A549 (cell line): ENCODE results near the gene RIMS3. TPM values are rescaled to one million over a fixed set of nuclear protein-coding genes. Genes with fewer than 3 reads are reported as not detected.

Experiments
- ATAC-seq, 2 experiments: fragments of 200-7000 bp in 1 of 2; fragments of >200 bp in 1 of 2; cut with Nextera tagmentation in 1 of 2; cut with Tn5 transposase in 1 of 2; 3 replicates each; pipeline versions ENCODE4 v1.8.0 to v1.9.1; 2018 to 2020; ENCODE audit warnings: mild to moderate bottlenecking in 1 of 2, moderate library complexity in 1 of 2
- CTCF ChIA-PET: fragments of 300-600 bp; sonication (Branson Sonifier 250); formaldehyde crosslinking; extraction: SDS; loops from one replicate; lab custom pipeline; 2021; ENCODE audit warnings: antibody characterized with exemption, inconsistent platforms; lab: Yijun Ruan, JAX
- POLR2A ChIA-PET: fragments of 350-600 bp; formaldehyde crosslinking; extraction: SDS; loops from one replicate; lab custom pipeline; 2021; ENCODE audit warnings: antibody characterized with exemption, inconsistent platforms; lab: Yijun Ruan, JAX
- DNase-seq, 2 experiments: peaks; one replicate each; pipeline versions ENCODE4 v3.0.0 to v3.0.0-alpha.2; 2011 to 2016; ENCODE audit warnings: low read depth in 1 of 2, low spot score in 1 of 2
- FAIRE-seq: peaks from 2 replicates; lab custom pipeline; 2011; peaks lifted over from hg19 to GRCh38; lab: Jason Lieb, UNC
- H3K27ac ChIP-seq, 2 experiments: fragments of >200 bp; sonication (Bioruptor Twin); formaldehyde crosslinking; 3 replicates each; pipeline ENCODE4 v1.5.1; 2016 to 2017
- H3K4me1 ChIP-seq: fragments of >200 bp; sonication (Bioruptor Twin); formaldehyde crosslinking; 3 replicates; pipeline ENCODE4 v1.6.1; 2016
- H3K4me2 ChIP-seq: fragments of >200 bp; sonication (Bioruptor Twin); formaldehyde crosslinking; 3 replicates; pipeline ENCODE4 v1.6.1; 2016
- H3K4me3 ChIP-seq: fragments of >200 bp; sonication (Bioruptor Twin); formaldehyde crosslinking; 3 replicates; pipeline ENCODE4 v1.5.1; 2016
- H3K9me3 ChIP-seq: fragments of >200 bp; sonication (Bioruptor Twin); formaldehyde crosslinking; 3 replicates; pipeline ENCODE4 v1.6.1; 2016
- ATOH8 ChIP-seq: fragments of 250-450 bp; sonication (Bioruptor Pico); IDR thresholded peaks from 2 replicates; pipeline ENCODE4 v1.5.0; 2020; ENCODE audit warnings: low read depth, mild to moderate bottlenecking, moderate library complexity
- CBX8 ChIP-seq: fragments of 200-600 bp; sonication (generic); IDR thresholded peaks from 2 replicates; pipeline ENCODE4 v1.6.1; 2016
- CEBPB ChIP-seq, 2 experiments: fragments of >200 bp in 1 of 2; sonication (Bioruptor Twin) in 1 of 2; formaldehyde crosslinking in 1 of 2; IDR thresholded peaks; 2 replicates each; pipeline ENCODE4 v1.6.1; 2012 to 2016
- CHD4 ChIP-seq: fragments of 200-600 bp; sonication (generic); IDR thresholded peaks from 2 replicates; pipeline ENCODE4 v1.6.1; 2016; ENCODE audit warnings: antibody characterized with exemption, mild to moderate bottlenecking, borderline replicate concordance
- ELK1 ChIP-seq: fragments of 150-350 bp; IDR thresholded peaks from 2 replicates; pipeline ENCODE4 v1.6.1; 2014; ENCODE audit warnings: low read depth, mild to moderate bottlenecking, low read length
- ESRRA ChIP-seq: fragments of 150-350 bp; IDR thresholded peaks from 2 replicates; pipeline ENCODE4 v1.6.1; 2014; ENCODE audit warnings: mild to moderate bottlenecking, low read length, borderline replicate concordance
- FOSL2 ChIP-seq, 2 experiments: fragments of 450-650 bp in 1 of 2; fragments of >200 bp in 1 of 2; sonication (Bioruptor Twin) in 1 of 2; formaldehyde crosslinking; IDR thresholded peaks; 2 replicates each; pipeline versions ENCODE4 v1.5.0 to v1.6.1; 2016 to 2020; ENCODE audit warnings: mild to moderate bottlenecking in 1 of 2, moderate library complexity in 1 of 2
- GATA3 ChIP-seq: IDR thresholded peaks from 2 replicates; pipeline ENCODE4 v1.6.1; 2012; ENCODE audit warnings: borderline replicate concordance
- HMGXB4 ChIP-seq: fragments of 250-450 bp; sonication (Bioruptor Pico); IDR thresholded peaks from 2 replicates; pipeline ENCODE4 v1.5.0; 2021; ENCODE audit warnings: mild to moderate bottlenecking, moderate library complexity, borderline replicate concordance
- JUNB ChIP-seq: fragments of >200 bp; sonication (Bioruptor Twin); formaldehyde crosslinking; IDR thresholded peaks from 2 replicates; pipeline ENCODE4 v1.6.1; 2016
- KDM5A ChIP-seq: fragments of 200-600 bp; sonication (generic); IDR thresholded peaks from 2 replicates; pipeline ENCODE4 v1.6.1; 2016; ENCODE audit warnings: antibody characterized with exemption, mild to moderate bottlenecking
- MAZ ChIP-seq: fragments of 150-350 bp; IDR thresholded peaks from 2 replicates; pipeline ENCODE4 v1.6.1; 2014; ENCODE audit warnings: antibody characterized with exemption, low read depth, low read length, borderline replicate concordance
- NPAS2 ChIP-seq: fragments of 250-450 bp; sonication (Bioruptor Pico); IDR thresholded peaks from 2 replicates; pipeline ENCODE4 v1.8.0; 2022; ENCODE audit warnings: mild to moderate bottlenecking, moderate library complexity, borderline replicate concordance
- NR3C1 ChIP-seq: fragments of >200 bp; sonication (Bioruptor Twin); formaldehyde crosslinking; IDR thresholded peaks from 3 replicates; pipeline ENCODE4 v1.6.1; 2017
- POLR2A ChIP-seq: IDR thresholded peaks from 2 replicates; pipeline ENCODE4 v1.6.1; 2012; ENCODE audit warnings: mild to moderate bottlenecking, low read length
- POLR2AphosphoS2 ChIP-seq: conservative IDR thresholded peaks from 2 replicates; pipeline ENCODE4 v1.6.1; 2012; ENCODE audit warnings: low read length, improper control_type of control experiment, inconsistent platforms
- RAD21 ChIP-seq, 2 experiments: fragments of >200 bp in 1 of 2; sonication (Bioruptor Twin) in 1 of 2; formaldehyde crosslinking in 1 of 2; IDR thresholded peaks in 1 of 2; conservative IDR thresholded peaks in 1 of 2; 2 replicates in 1 of 2; 3 replicates in 1 of 2; pipeline ENCODE4 v1.6.1; 2012 to 2018; ENCODE audit warnings: inconsistent platforms in 1 of 2
- RCOR1 ChIP-seq: fragments of 150-350 bp; IDR thresholded peaks from 2 replicates; pipeline ENCODE4 v1.6.1; 2014; ENCODE audit warnings: antibody characterized with exemption, low read length, low read depth
- REST ChIP-seq: fragments of 200-600 bp; sonication (generic); IDR thresholded peaks from 2 replicates; pipeline ENCODE4 v1.6.1; 2016; ENCODE audit warnings: antibody characterized with exemption, mild to moderate bottlenecking, moderate library complexity
- SREBF2 ChIP-seq: fragments of 450-650 bp; IDR thresholded peaks from 2 replicates; pipeline ENCODE4 v1.6.1; 2014; ENCODE audit warnings: mild to moderate bottlenecking, moderate library complexity
- TFCP2L1 ChIP-seq: fragments of 250-450 bp; sonication (Bioruptor Pico); IDR thresholded peaks from 2 replicates; pipeline ENCODE4 v1.5.0; 2021; ENCODE audit warnings: mild to moderate bottlenecking
- TP53 ChIP-seq: fragments of 250-450 bp; sonication (Bioruptor Pico); IDR thresholded peaks from 2 replicates; pipeline ENCODE4 v1.5.0; 2021; ENCODE audit warnings: mild to moderate bottlenecking, moderate library complexity
- USF2 ChIP-seq: fragments of 450-650 bp; IDR thresholded peaks from 2 replicates; pipeline ENCODE4 v1.6.1; 2014; ENCODE audit warnings: antibody characterized with exemption
- ZNF302 ChIP-seq: fragments of 250-450 bp; sonication (Bioruptor Pico); IDR thresholded peaks from 2 replicates; pipeline ENCODE4 v1.9.0; 2021; ENCODE audit warnings: inconsistent platforms, mild to moderate bottlenecking, moderate library complexity
- ZSCAN20 ChIP-seq: fragments of 250-450 bp; sonication (Bioruptor Pico); IDR thresholded peaks from 2 replicates; pipeline ENCODE4 v1.8.0; 2022; ENCODE audit warnings: mild to moderate bottlenecking, moderate library complexity
- WGBS: methylation state at CpG from one replicate; pipeline ENCODE4 v1.1.6; 2017; ENCODE audit errors: missing lambda C conversion rate; 5-methylcytosine and 5-hydroxymethylcytosine counted together
- polyA plus RNA-seq, 4 experiments: library from polyadenylated mRNA; depleted of rRNA in 3 of 4; stranded (reverse); fragments of >200 nt; fragmentation: RNase III in 1 of 4; extraction: RNeasy Plus Mini Kit Qiagen cat#74134 plus additional on column Dnase treatment in 1 of 4; gene quantifications; 2 replicates in 3 of 4; 3 replicates in 1 of 4; pipeline ENCODE4 v1.2.3, GENCODE V29; 2011 to 2017

The RIMS3 gene
- polyA plus RNA-seq, 2 of the 4 experiments (the other 2 are of a cell fraction): 1.5 to 1.9 TPM

- DNase-seq (no peak), FAIRE-seq (no peak), ATAC-seq (no peak)
- POLR2A ChIA-PET: no interaction called here
- H3K4me2 ChIP-seq: no peak overlapping the region
- no peak overlapping the region for H3K27ac ChIP-seq
- 19% methylated on average over 3 of the region's 3 CpGs for WGBS
- no peak for TF ChIP-seq ESRRA
- no peak for TF ChIP-seq GATA3
- TF ChIP-seq MAZ: no peak
- no peak for TF ChIP-seq NPAS2
- TF ChIP-seq CEBPB (IDR thresholded peaks at IDR 0.05): no peak
- no peak for TF ChIP-seq HMGXB4 (CRISPR knock-in tag)
- no peak for TF ChIP-seq ZSCAN20 (CRISPR knock-in tag)
- TF ChIP-seq TFCP2L1: no peak
- no peak for TF ChIP-seq TP53 (CRISPR knock-in tag)
- no peak for TF ChIP-seq ATOH8 (CRISPR knock-in tag)
- TF ChIP-seq SREBF2: no peak
- no peak overlapping the region for H3K4me3 ChIP-seq
- no peaks in the 10 kb centered on the region for H3K9me3 ChIP-seq
- H3K4me1 ChIP-seq: no peaks in the 10 kb centered on the region
- CTCF ChIA-PET: interaction anchor here (1.0 to 1.7 kb wide), 3 partner anchors 9 to 63 kb away, joined by 3 to 6 read pairs (median 4); no protein-coding TSS in a partner anchor
Observed at GRCh38 chr1:40594187-40594531, 71.3 kb downstream of the RIMS3 start.

GRCh38 chr1:40593449-40594186 is 71.9 kb downstream of the RIMS3 start:
- POLR2A ChIA-PET: no interaction called here
- WGBS: 60% methylated on average over 8 of the region's 8 CpGs
- CTCF ChIA-PET: interaction anchor here (1.0 to 1.7 kb wide), 4 partner anchors 8 to 63 kb away, joined by 3 to 6 read pairs (median 4); no protein-coding TSS in a partner anchor

More at GRCh38 chr1:40593449-40594186, 71.9 kb downstream of the RIMS3 start:
- H3K4me2 ChIP-seq: no peak overlapping the region
- H3K4me3 ChIP-seq: no peak overlapping the region
- ATAC-seq (no peak), FAIRE-seq (no peak), DNase-seq (no peak)
- no peak overlapping the region for H3K27ac ChIP-seq
- H3K4me1 ChIP-seq: no peaks in the 10 kb centered on the region
- TF ChIP-seq POLR2AphosphoS2 (no peak), ZNF302 (CRISPR knock-in tag) (no peak), SREBF2 (no peak), HMGXB4 (CRISPR knock-in tag) (no peak), NPAS2 (no peak), USF2 (no peak), JUNB (no peak), FOSL2 (IDR thresholded peaks at IDR 0.05) (no peak), FOSL2 (CRISPR knock-in tag; IDR thresholded peaks at IDR 0.05) (no peak), RAD21 (conservative IDR thresholded peaks at IDR 0.05 in 1 of 2, IDR thresholded peaks at IDR 0.05 in 1 of 2) (no peak), ZSCAN20 (CRISPR knock-in tag) (no peak), POLR2A (no peak), RCOR1 (no peak), CBX8 (no peak), ELK1 (no peak), CHD4 (no peak), TFCP2L1 (no peak), ESRRA (no peak), KDM5A (no peak), NR3C1 (no peak), REST (no peak)
- H3K9me3 ChIP-seq: no peaks in the 10 kb centered on the region
